Activated CD4-positive, alpha-beta T cell treated with anti-CD3 and anti-CD28 coated beads for 36 hours (primary cell): ENCODE results near the gene ZDHHC13. TPM values are rescaled to one million over a fixed set of nuclear protein-coding genes. Genes with fewer than 3 reads are reported as not detected.
A peak's percentile ranks its signal among the peaks of the same experiment; 100 is the strongest.

Source experiments
- ATAC-seq: fragments of 200-7000 bp; cut with Tn5 transposase; one replicate; pipeline ENCODE4 v1.10.0; 2021; ENCODE audit warnings: mild to moderate bottlenecking, moderate library complexity
- CTCF ChIA-PET: fragments of 350-600 bp; sonication (Branson Sonifier 250); formaldehyde crosslinking; loops from one replicate; lab custom pipeline; 2021; ENCODE audit warnings: antibody characterized with exemption; lab: Charles Lee
- POLR2A ChIA-PET: fragments of 350-600 bp; sonication (Branson Sonifier 250); formaldehyde crosslinking; loops from one replicate; lab custom pipeline; 2021; ENCODE audit warnings: antibody characterized with exemption, inconsistent platforms; lab: Charles Lee
- DNase-seq: peaks from one replicate; pipeline ENCODE4 v3.0.0-alpha.2; 2020
- H3K27ac Mint-ChIP-seq: one replicate; pipeline ENCODE4 v1.8.0; 2021; ENCODE audit warnings: mixed read lengths
- H3K27me3 Mint-ChIP-seq: one replicate; pipeline ENCODE4 v1.8.0; 2021; ENCODE audit warnings: mixed read lengths
- H3K36me3 Mint-ChIP-seq: one replicate; pipeline ENCODE4 v1.8.0; 2021; ENCODE audit warnings: low read depth, mixed read lengths
- H3K4me1 Mint-ChIP-seq: one replicate; pipeline ENCODE4 v1.8.0; 2021; ENCODE audit warnings: mixed read lengths
- H3K4me3 Mint-ChIP-seq: one replicate; pipeline ENCODE4 v1.8.0; 2021; ENCODE audit warnings: mild to moderate bottlenecking, moderate library complexity, mixed read lengths
- H3K9me3 Mint-ChIP-seq: one replicate; pipeline ENCODE4 v1.8.0; 2021; ENCODE audit warnings: low read depth, mixed read lengths
- intact Hi-C, 2 experiments: fragments of 100-400 bp; cut with DNase I in 1 of 2; cut with micrococcal nuclease in 1 of 2; formaldehyde crosslinking; loops; one replicate each; pipeline versions ENCODE4 v1.14.2 to v1.15.1; 2022 to 2024; cut with DNase I, micrococcal nuclease
- total RNA-seq, 2 experiments: library from RNA; stranded (reverse); gene quantifications; one replicate each; pipeline ENCODE4 v1.2.3, GENCODE V29; 2021

ZDHHC13 gene
- 10 to 100 TPM; 22.9 to 25.9 TPM for total RNA-seq

- Mint-ChIP-seq H3K4me1 (peaks cover 51% of the 10 kb centered on the region), H3K27me3 (no peaks in the 10 kb centered on the region), H3K36me3 (peaks cover 24% of the 10 kb centered on the region), H3K9me3 (no peaks in the 10 kb centered on the region), H3K27ac (peak within 1 kb of the TSS; percentile 87), H3K4me3 (peak within 1 kb of the TSS; percentile 89)
- intact Hi-C loops, result loop anchor here (1.0 to 10.0 kb wide), 9 partner anchors 40 to 1245 kb away; partner anchors contain the start of genes GTF2H1 (in 1 of the 2), HPS5 (in 1 of the 2), HTATIP2 (in 1 of the 2) and NAV2 (in 1 of the 2)
- CTCF ChIA-PET, result interaction anchor here (0.6 to 1.5 kb wide), 5 partner anchors 14 to 57 kb away, joined by 3 to 8 read pairs (median 4); partner anchors contain the start of gene MRGPRX2
- ATAC-seq (peak; percentile 99), DNase-seq (peak; percentile 97)
- POLR2A ChIA-PET, result no interaction called here
Measured at GRCh38 chr11:19116971-19117759, at the start of gene ZDHHC13. Gene ZDHHC13, plus strand, starts transcription at chr11:19117168. Its CDS starts 82 bp downstream, at chr11:19117250.

GRCh38 chr11:19071255-19071654 lies 45.7 kb upstream of the ZDHHC13 start:
- ATAC-seq (peak; percentile 93), DNase-seq (peak; percentile 77)
- intact Hi-C loops, result loop anchor here (1.0 to 5.0 kb wide), 6 partner anchors 46 to 834 kb away; partner anchors contain the start of genes E2F8 (in 2 of the 2) and ZDHHC13 (in 1 of the 2)
- Mint-ChIP-seq H3K27ac (no peak overlapping the region), H3K36me3 (peaks cover 2% of the 10 kb centered on the region), H3K4me3 (peak overlapping the region; percentile 38), H3K9me3 (peaks cover 11% of the 10 kb centered on the region), H3K27me3 (peaks cover 20% of the 10 kb centered on the region), H3K4me1 (peaks cover 4% of the 10 kb centered on the region)
- CTCF ChIA-PET, result interaction anchor here (0.6 to 2.6 kb wide), 40 partner anchors 9 to 994 kb away, joined by 3 to 24 read pairs (median 4); partner anchors contain the start of genes MRGPRX2 and ZDHHC13
- POLR2A ChIA-PET, result no interaction called here

GRCh38 chr11:19072464-19072863 lies 44.5 kb upstream of the ZDHHC13 start:
- Mint-ChIP-seq H3K27ac (no peak overlapping the region), H3K9me3 (peaks cover 11% of the 10 kb centered on the region), H3K36me3 (peaks cover 2% of the 10 kb centered on the region), H3K4me1 (peaks cover 4% of the 10 kb centered on the region), H3K4me3 (no peak overlapping the region), H3K27me3 (peaks cover 18% of the 10 kb centered on the region)
- intact Hi-C loops, result loop anchor here (5.0 kb wide), 3 partner anchors 45 to 185 kb away; partner anchors contain the start of genes E2F8 (in 2 of the 2) and ZDHHC13 (in 1 of the 2)
- DNase-seq (no peak), ATAC-seq (no peak)
- ChIA-PET POLR2A (no interaction called here), CTCF (interaction anchor here (0.6 to 2.6 kb wide), 7 partner anchors 10 to 1274 kb away, joined by 3 to 24 read pairs (median 3); partner anchors contain the start of gene MRGPRX2)

DNA sequence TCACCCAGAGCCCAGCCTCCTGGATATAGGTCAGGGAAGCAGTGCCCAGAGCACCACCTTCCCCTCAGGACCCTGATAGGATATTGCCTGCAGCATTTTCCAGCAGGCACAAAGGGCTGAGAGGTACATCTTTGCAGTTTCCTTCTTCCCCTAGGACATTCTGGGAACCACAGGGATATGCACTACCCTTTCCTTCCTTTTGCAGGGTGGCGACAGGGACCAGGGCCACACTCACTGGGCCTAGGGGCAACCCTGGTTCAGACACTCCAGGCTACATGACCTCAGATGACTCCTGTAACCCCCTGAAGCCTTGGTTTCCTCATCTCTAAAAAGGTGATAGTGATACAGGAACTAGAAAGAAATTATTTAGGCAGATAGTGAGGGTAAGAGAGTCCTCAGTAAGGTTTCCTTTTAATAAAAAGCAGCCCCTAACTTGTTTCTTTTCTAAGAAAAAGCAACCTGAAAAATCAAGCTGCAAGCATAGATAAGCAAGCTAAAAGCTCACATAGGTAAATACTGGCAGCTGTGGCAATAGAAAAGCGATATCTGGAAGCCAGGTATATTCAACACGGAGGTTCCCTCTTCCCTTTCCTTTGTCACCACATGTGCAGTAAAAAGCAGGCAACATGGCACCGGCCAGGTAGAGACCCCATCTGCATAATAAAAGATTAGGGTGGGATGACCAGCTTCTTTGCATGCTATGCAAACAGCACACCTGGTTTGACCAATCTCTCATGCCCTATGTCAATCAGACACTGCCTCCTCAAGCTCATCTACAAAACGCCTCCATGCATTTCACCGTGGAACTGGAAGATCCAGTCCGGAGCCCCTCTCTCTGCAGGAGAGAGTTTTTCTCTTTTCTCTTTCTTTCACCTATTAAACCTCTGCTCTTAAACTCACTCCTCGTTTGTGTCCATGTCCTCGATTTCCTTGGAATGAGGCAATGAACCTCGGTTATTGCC lies 43.2 kb upstream of the ZDHHC13 start:
- Mint-ChIP-seq H3K27ac (no peak overlapping the region), H3K9me3 (peaks cover 6% of the 10 kb centered on the region), H3K36me3 (peaks cover 2% of the 10 kb centered on the region), H3K4me3 (no peak overlapping the region), H3K27me3 (peaks cover 14% of the 10 kb centered on the region), H3K4me1 (peaks cover 4% of the 10 kb centered on the region)
- ChIA-PET CTCF (interaction anchor here (0.6 to 2.0 kb wide), 6 partner anchors 15 to 830 kb away, joined by 3 to 5 read pairs (median 3); no protein-coding TSS in a partner anchor), POLR2A (no interaction called here)
- DNase-seq (no peak), ATAC-seq (no peak)
- intact Hi-C loops, result loop anchor here (5.0 kb wide), 3 partner anchors 44 to 184 kb away; partner anchors contain the start of genes E2F8 (in 2 of the 2) and ZDHHC13 (in 1 of the 2)

DNA sequence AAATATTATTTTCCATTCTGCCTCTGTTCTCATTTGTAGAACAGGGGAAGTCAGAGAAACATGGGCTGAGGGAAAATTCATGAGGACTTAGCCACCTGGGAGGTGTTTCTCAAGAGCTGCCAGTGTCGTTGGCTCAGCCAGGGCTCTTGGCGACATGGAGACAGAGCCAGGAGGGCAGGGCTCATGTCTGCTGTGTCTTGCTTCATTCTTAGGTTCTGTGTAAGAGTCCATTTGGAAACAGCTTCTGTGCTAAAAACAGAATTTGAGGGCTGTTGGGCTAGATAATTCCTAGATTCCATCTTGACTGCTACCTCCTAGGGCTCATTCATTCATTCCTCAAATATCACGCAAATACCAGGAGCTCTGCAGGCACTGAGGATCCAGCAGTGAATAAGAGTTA lies 41.3 kb upstream of the ZDHHC13 start:
- H3K9me3 Mint-ChIP-seq, result no peaks in the 10 kb centered on the region
- ATAC-seq, result no peak
- CTCF ChIA-PET, result interaction anchor here (0.5 to 3.4 kb wide), 8 partner anchors 9 to 477 kb away, joined by 3 to 30 read pairs (median 4); no protein-coding TSS in a partner anchor

DNA sequence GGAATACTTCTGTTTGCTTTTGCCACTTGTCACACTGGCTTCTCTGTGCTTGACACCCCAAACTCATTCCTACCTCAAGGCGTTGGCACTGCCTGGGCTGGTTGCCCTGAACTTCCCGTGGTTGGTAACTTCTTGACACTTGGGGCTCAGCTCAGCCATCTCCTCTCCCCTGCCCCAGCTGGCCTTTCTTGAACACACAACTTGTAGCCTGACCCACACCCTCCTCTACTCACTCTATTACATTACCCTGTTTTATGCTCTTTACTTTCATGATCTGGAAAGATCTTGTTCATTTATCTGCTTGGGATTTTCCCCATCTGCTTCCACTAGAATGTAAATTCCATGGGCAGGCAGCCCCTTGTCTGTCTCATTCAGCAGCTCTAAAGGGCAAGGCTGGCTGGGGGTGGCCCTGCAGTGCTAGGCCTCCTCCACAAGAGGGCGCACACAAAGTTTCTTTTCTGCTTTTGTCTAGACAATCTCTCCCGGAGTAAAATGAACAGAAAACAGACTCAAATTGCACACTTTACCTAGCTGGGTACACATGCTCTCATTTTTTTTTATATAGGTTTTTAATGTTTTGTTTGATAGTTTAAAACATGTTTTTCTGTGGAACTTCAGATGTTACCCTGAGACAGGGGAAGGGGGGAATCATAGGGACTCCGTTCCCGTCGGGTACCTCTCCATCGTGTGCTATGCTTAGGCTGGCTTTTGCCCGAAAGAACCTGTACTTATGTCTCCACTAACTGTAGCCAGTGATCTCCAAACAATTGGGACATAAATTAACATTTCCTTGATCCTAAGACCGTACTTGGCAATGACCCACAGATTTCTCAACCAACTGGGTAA lies 40.0 kb upstream of the ZDHHC13 start:
- intact Hi-C loops, result loop anchor here (2.0 to 5.0 kb wide), 2 partner anchors 40 to 230 kb away; partner anchors contain the start of gene ZDHHC13 (in 1 of the 2)
- H3K9me3 Mint-ChIP-seq, result no peaks in the 10 kb centered on the region
- no peaks in the 10 kb centered on the region for H3K36me3 Mint-ChIP-seq
- no peaks in the 10 kb centered on the region for H3K4me1 Mint-ChIP-seq
- DNase-seq, result peak; percentile 78
- ChIA-PET CTCF (interaction anchor here (0.6 to 3.4 kb wide), 26 partner anchors 10 to 478 kb away, joined by 3 to 30 read pairs (median 4); partner anchors contain the start of gene MRGPRX2), POLR2A (interaction anchor here (0.7 kb wide), 1 partner anchor 43 kb away, joined by 4 read pairs; no protein-coding TSS in a partner anchor)
- peaks cover 10% of the 10 kb centered on the region for H3K27me3 Mint-ChIP-seq
- no peak overlapping the region for H3K4me3 Mint-ChIP-seq
- peak; percentile 84 for ATAC-seq
- no peak overlapping the region for H3K27ac Mint-ChIP-seq

More for the DNA sequence above, 41.3 kb upstream of the ZDHHC13 start:
- POLR2A ChIA-PET, result no interaction called here
- Mint-ChIP-seq H3K36me3 (no peaks in the 10 kb centered on the region), H3K4me3 (no peak overlapping the region), H3K27ac (no peak overlapping the region), H3K4me1 (peaks cover 4% of the 10 kb centered on the region), H3K27me3 (peaks cover 8% of the 10 kb centered on the region)
- intact Hi-C loops, result loop anchor here (2.0 to 5.0 kb wide), 2 partner anchors 41 to 232 kb away; partner anchors contain the start of gene ZDHHC13 (in 1 of the 2)
- no peak for DNase-seq

GRCh38 chr11:19077965-19078364 lies 39.0 kb upstream of the ZDHHC13 start:
- H3K27ac Mint-ChIP-seq, result no peak overlapping the region
- H3K4me1 Mint-ChIP-seq, result no peaks in the 10 kb centered on the region
- peaks cover 10% of the 10 kb centered on the region for H3K27me3 Mint-ChIP-seq
- POLR2A ChIA-PET, result no interaction called here
- intact Hi-C loops, result loop anchor here (2.0 to 5.0 kb wide), 2 partner anchors 39 to 229 kb away; partner anchors contain the start of gene ZDHHC13 (in 1 of the 2)
- no peak for ATAC-seq
- H3K36me3 Mint-ChIP-seq, result no peaks in the 10 kb centered on the region
- CTCF ChIA-PET, result interaction anchor here (0.6 to 3.4 kb wide), 14 partner anchors 11 to 477 kb away, joined by 3 to 30 read pairs (median 4); partner anchors contain the start of genes MRGPRX2 and ZDHHC13
- H3K9me3 Mint-ChIP-seq, result no peaks in the 10 kb centered on the region
- no peak overlapping the region for H3K4me3 Mint-ChIP-seq
- DNase-seq, result no peak

DNA sequence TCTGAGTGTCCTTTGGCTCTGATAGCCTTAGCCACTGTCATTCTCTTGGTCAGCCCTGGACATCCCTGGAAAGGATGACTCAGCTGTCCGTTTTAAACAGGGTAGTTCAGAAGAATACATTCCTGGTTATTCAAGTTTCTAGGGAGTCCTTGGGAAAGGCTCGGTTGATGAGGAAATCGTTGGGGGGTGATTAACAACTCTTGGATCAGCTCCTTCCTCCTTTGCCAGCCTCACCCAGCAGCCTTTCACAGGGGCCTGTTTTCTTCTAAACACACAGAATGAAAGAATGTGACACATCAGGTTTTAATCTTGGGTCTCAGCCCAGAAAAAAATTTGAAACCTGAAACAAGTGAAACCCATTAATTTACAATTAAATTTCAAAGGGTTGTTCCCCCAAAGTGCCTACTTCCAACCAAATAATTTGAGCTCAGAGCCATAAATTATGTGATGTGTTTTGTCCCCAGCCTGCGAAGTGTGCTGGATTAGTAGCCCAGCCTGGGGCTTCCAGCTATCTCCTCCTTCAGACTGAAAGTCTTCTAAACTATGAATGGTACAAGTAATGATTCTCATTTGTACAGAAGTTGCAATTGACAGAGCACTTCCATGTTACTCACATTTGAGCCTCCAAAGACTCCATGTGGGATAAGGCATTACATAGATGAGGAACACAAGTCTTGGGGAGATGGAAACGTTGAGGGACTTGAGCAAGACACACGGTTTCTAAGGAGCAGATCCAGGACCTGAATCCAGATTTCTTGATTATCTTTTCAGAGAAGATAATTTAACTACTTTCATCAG lies 37.1 kb upstream of the ZDHHC13 start:
- Mint-ChIP-seq H3K27ac (no peak overlapping the region), H3K9me3 (no peaks in the 10 kb centered on the region), H3K4me3 (no peak overlapping the region), H3K36me3 (no peaks in the 10 kb centered on the region), H3K4me1 (no peaks in the 10 kb centered on the region), H3K27me3 (peaks cover 10% of the 10 kb centered on the region)
- intact Hi-C loops, result loop anchor here in 1 of 2 experiments (5.0 kb wide), 1 partner anchor 227 kb away; no protein-coding TSS in a partner anchor
- DNase-seq (no peak), ATAC-seq (no peak)
- CTCF ChIA-PET, result interaction anchor here (1.2 to 2.5 kb wide), 2 partner anchors 9 to 663 kb away, joined by 3 to 10 read pairs; no protein-coding TSS in a partner anchor
- POLR2A ChIA-PET, result no interaction called here

GRCh38 chr11:19080579-19080993 lies 36.4 kb upstream of the ZDHHC13 start:
- Mint-ChIP-seq H3K4me3 (no peak overlapping the region), H3K27me3 (peaks cover 10% of the 10 kb centered on the region), H3K36me3 (no peaks in the 10 kb centered on the region), H3K9me3 (no peaks in the 10 kb centered on the region), H3K27ac (no peak overlapping the region), H3K4me1 (no peaks in the 10 kb centered on the region)
- intact Hi-C loops, result no loop called here
- ATAC-seq, result no peak
- DNase-seq, result no peak
- ChIA-PET CTCF (interaction anchor here (2.5 kb wide), 1 partner anchor 10 kb away, joined by 10 read pairs; no protein-coding TSS in a partner anchor), POLR2A (no interaction called here)
